GM23338 (cell line): Measurements from ENCODE around the gene OR5AU1. TPM values are rescaled to one million over a fixed set of nuclear protein-coding genes. Genes with fewer than 3 reads are reported as not detected.

Experiments used
- ATAC-seq: fragments of 200-7000 bp; cut with Tn5 transposase; 3 replicates; pipeline ENCODE4 v1.9.1; 2020
- DNase-seq: peaks from one replicate; pipeline ENCODE4 v3.0.0-alpha.2; 2015; ENCODE audit warnings: low spot score
- H2AFZ ChIP-seq: fragments of 200-600 bp; sonication (generic); 2 replicates; pipeline ENCODE4 v1.8.0; 2016; ENCODE audit warnings: antibody characterized with exemption, mild to moderate bottlenecking, moderate library complexity
- H3F3A ChIP-seq: fragments of 200-600 bp; sonication (generic); replicated peaks from 2 replicates; pipeline ENCODE4 v1.8.0; 2017; ENCODE audit warnings: antibody characterized with exemption, mixed run types, low read depth
- H3K27ac ChIP-seq: fragments of 200-600 bp; sonication (generic); 2 replicates; pipeline ENCODE4 v1.6.1; 2016; ENCODE audit warnings: low read depth
- H3K27me3 ChIP-seq: fragments of 200-600 bp; sonication (generic); 2 replicates; pipeline ENCODE4 v1.8.0; 2016; ENCODE audit warnings: mild to moderate bottlenecking, mixed run types, moderate library complexity; ENCODE audit not compliant: insufficient read depth
- H3K36me3 ChIP-seq: fragments of 200-600 bp; sonication (generic); 2 replicates; pipeline ENCODE4 v1.8.0; 2016; ENCODE audit warnings: mild to moderate bottlenecking; ENCODE audit not compliant: insufficient read depth
- H3K4me1 ChIP-seq: fragments of 200-600 bp; sonication (generic); 2 replicates; pipeline ENCODE4 v1.8.0; 2016; ENCODE audit warnings: mild to moderate bottlenecking, moderate library complexity; ENCODE audit not compliant: insufficient read depth
- H3K4me2 ChIP-seq: fragments of 200-600 bp; sonication (generic); 2 replicates; pipeline ENCODE4 v1.7.1; 2017; ENCODE audit warnings: mixed run types
- H3K4me3 ChIP-seq: fragments of 200-600 bp; sonication (generic); 2 replicates; pipeline ENCODE4 v1.6.1; 2016; ENCODE audit warnings: mixed run types
- H3K79me2 ChIP-seq: fragments of 200-600 bp; sonication (generic); replicated peaks from 2 replicates; pipeline ENCODE4 v1.8.0; 2017; ENCODE audit warnings: mild to moderate bottlenecking; ENCODE audit not compliant: insufficient read depth
- H3K9me2 ChIP-seq: fragments of 200-600 bp; sonication (generic); 2 replicates; pipeline ENCODE4 v1.8.0; 2017; ENCODE audit not compliant: insufficient read depth
- H4K20me1 ChIP-seq: fragments of 200-600 bp; sonication (generic); replicated peaks from 2 replicates; pipeline ENCODE4 v1.8.0; 2017; ENCODE audit warnings: mild to moderate bottlenecking; ENCODE audit not compliant: insufficient read depth
- H3K27ac Mint-ChIP-seq: 2 replicates; pipeline ENCODE4 v1.8.0; 2020; ENCODE audit warnings: inconsistent platforms, mild to moderate bottlenecking, moderate library complexity, mixed read lengths
- H3K27me3 Mint-ChIP-seq: 3 replicates; pipeline ENCODE4 v1.8.0; 2022; ENCODE audit warnings: low read depth, mild to moderate bottlenecking, moderate library complexity, mixed read lengths, inconsistent platforms; ENCODE audit not compliant: insufficient read depth, poor library complexity
- H3K36me3 Mint-ChIP-seq: 3 replicates; pipeline ENCODE4 v1.8.0; 2021; ENCODE audit warnings: low read depth, mild to moderate bottlenecking, inconsistent platforms, moderate library complexity, mixed read lengths
- H3K4me1 Mint-ChIP-seq: 3 replicates; pipeline ENCODE4 v1.8.0; 2020; ENCODE audit warnings: mild to moderate bottlenecking, inconsistent platforms, mixed read lengths
- H3K4me3 Mint-ChIP-seq: 3 replicates; pipeline ENCODE4 v1.8.0; 2021; ENCODE audit warnings: moderate library complexity, mild to moderate bottlenecking, inconsistent platforms, mixed read lengths
- H3K9me3 Mint-ChIP-seq: 3 replicates; pipeline ENCODE4 v1.8.0; 2020; ENCODE audit warnings: moderate library complexity, mild to moderate bottlenecking, inconsistent platforms, mixed read lengths
- CREB1 ChIP-seq: fragments of 250-450 bp; sonication (Bioruptor Pico); IDR thresholded peaks from 2 replicates; pipeline ENCODE4 v1.5.0; 2020; ENCODE audit warnings: low read depth, mild to moderate bottlenecking, moderate library complexity
- EZH2phosphoT487 ChIP-seq: fragments of 200-600 bp; sonication (generic); IDR thresholded peaks from one replicate; pipeline ENCODE4 v1.8.1; 2018; ENCODE audit warnings: antibody characterized with exemption; ENCODE audit not compliant: unreplicated experiment
- JUNB ChIP-seq: IDR thresholded peaks from one replicate; pipeline ENCODE4 v1.6.1; 2016; ENCODE audit warnings: antibody characterized with exemption; ENCODE audit not compliant: unreplicated experiment
- NANOG ChIP-seq: IDR thresholded peaks from 2 replicates; pipeline ENCODE4 v1.6.1; 2016; ENCODE audit warnings: antibody characterized with exemption, borderline replicate concordance
- POLR2AphosphoS5 ChIP-seq: IDR thresholded peaks from 2 replicates; pipeline ENCODE4 v1.6.1; 2016; ENCODE audit warnings: antibody characterized with exemption, low read depth
- STAT1 ChIP-seq: IDR thresholded peaks from one replicate; pipeline ENCODE4 v1.6.1; 2016; ENCODE audit warnings: antibody characterized with exemption; ENCODE audit not compliant: unreplicated experiment
- ZNF331 ChIP-seq: fragments of 250-450 bp; sonication (Bioruptor Pico); IDR thresholded peaks from 2 replicates; pipeline ENCODE4 v1.5.0; 2020; ENCODE audit warnings: low read depth, mild to moderate bottlenecking, moderate library complexity
- polyA plus RNA-seq: library from polyadenylated mRNA; unstranded; fragments of >200 nt; fragmentation: Nextera tagmentation; extraction: Ambion mirVana; gene quantifications from 2 replicates; pipeline ENCODE4 v1.2.1, GENCODE V29; 2016
- total RNA-seq: library from RNA; depleted of rRNA; stranded (reverse); fragments of >200 nt; shearing (Covaris generic); gene quantifications from 2 replicates; pipeline ENCODE4 v1.2.3, GENCODE V29; 2014
- TF ChIP-seq, protein P1 (sequence below), 2 experiments: fragments of 200-600 bp in 1 of 2; sonication (generic) in 1 of 2; conservative IDR thresholded peaks; 2 replicates each; pipeline versions ENCODE4 v1.5.1 to v1.6.1; 2016 to 2017; ENCODE audit warnings: antibody characterized with exemption in 2 of 2, low read depth in 2 of 2, mild to moderate bottlenecking in 2 of 2, moderate library complexity in 1 of 2
- TF ChIP-seq, protein P2 (sequence below): IDR thresholded peaks from one replicate; pipeline ENCODE4 v1.6.1; 2018; ENCODE audit warnings: antibody characterized with exemption; ENCODE audit not compliant: unreplicated experiment
- TF ChIP-seq, protein P3 (sequence below): fragments of 250-450 bp; sonication (Bioruptor Pico); IDR thresholded peaks from 2 replicates; pipeline ENCODE4 v1.5.0; 2020; ENCODE audit warnings: mild to moderate bottlenecking, moderate library complexity

The OR5AU1 gene
- total and polyA plus RNA-seq, 2 experiments from 2014 or later = not detected

- DNase-seq (no peak), ATAC-seq (no peak)
- Mint-ChIP-seq H3K27me3 (peaks cover 7% of the 10 kb centered on the region), H3K4me1 (peaks cover 15% of the 10 kb centered on the region), H3K9me3 (peaks cover 9% of the 10 kb centered on the region; the same call in 2 of the 3 replicates), H3K36me3 (no peaks in the 10 kb centered on the region), H3K27ac (no peak overlapping the region), H3K4me3 (no peak overlapping the region)
- Histone ChIP-seq H3K4me2 (peak overlapping the region; percentile 58), H3K4me3 (peak overlapping the region; percentile 49; the same call in 1 of the 2 replicates), H3K36me3 (no peaks in the 10 kb centered on the region), H3K27ac (no peak overlapping the region), H3K27me3 (no peaks in the 10 kb centered on the region), H3K79me2 (no peaks in the 10 kb centered on the region), H2AFZ (peak overlapping the region; percentile 97), H3K4me1 (peaks cover 11% of the 10 kb centered on the region), H4K20me1 (no peaks in the 10 kb centered on the region), H3F3A (no peaks in the 10 kb centered on the region), H3K9me2 (peaks cover 9% of the 10 kb centered on the region; the same call in 1 of the 2 replicates)
- TF ChIP-seq POLR2AphosphoS5 = no peak
- no peak for TF ChIP-seq STAT1
- TF ChIP-seq, protein P1, sequence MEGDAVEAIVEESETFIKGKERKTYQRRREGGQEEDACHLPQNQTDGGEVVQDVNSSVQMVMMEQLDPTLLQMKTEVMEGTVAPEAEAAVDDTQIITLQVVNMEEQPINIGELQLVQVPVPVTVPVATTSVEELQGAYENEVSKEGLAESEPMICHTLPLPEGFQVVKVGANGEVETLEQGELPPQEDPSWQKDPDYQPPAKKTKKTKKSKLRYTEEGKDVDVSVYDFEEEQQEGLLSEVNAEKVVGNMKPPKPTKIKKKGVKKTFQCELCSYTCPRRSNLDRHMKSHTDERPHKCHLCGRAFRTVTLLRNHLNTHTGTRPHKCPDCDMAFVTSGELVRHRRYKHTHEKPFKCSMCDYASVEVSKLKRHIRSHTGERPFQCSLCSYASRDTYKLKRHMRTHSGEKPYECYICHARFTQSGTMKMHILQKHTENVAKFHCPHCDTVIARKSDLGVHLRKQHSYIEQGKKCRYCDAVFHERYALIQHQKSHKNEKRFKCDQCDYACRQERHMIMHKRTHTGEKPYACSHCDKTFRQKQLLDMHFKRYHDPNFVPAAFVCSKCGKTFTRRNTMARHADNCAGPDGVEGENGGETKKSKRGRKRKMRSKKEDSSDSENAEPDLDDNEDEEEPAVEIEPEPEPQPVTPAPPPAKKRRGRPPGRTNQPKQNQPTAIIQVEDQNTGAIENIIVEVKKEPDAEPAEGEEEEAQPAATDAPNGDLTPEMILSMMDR (conservative IDR thresholded peaks at IDR 0.05; ENCODE audit: low read depth in 2 of 2) = peak in 1 of 2 experiments; percentile 37; a peak in 2 of 4 replicates
- no peak for TF ChIP-seq CREB1 (CRISPR knock-in tag)
- TF ChIP-seq NANOG = no peak
- TF ChIP-seq, protein P2, sequence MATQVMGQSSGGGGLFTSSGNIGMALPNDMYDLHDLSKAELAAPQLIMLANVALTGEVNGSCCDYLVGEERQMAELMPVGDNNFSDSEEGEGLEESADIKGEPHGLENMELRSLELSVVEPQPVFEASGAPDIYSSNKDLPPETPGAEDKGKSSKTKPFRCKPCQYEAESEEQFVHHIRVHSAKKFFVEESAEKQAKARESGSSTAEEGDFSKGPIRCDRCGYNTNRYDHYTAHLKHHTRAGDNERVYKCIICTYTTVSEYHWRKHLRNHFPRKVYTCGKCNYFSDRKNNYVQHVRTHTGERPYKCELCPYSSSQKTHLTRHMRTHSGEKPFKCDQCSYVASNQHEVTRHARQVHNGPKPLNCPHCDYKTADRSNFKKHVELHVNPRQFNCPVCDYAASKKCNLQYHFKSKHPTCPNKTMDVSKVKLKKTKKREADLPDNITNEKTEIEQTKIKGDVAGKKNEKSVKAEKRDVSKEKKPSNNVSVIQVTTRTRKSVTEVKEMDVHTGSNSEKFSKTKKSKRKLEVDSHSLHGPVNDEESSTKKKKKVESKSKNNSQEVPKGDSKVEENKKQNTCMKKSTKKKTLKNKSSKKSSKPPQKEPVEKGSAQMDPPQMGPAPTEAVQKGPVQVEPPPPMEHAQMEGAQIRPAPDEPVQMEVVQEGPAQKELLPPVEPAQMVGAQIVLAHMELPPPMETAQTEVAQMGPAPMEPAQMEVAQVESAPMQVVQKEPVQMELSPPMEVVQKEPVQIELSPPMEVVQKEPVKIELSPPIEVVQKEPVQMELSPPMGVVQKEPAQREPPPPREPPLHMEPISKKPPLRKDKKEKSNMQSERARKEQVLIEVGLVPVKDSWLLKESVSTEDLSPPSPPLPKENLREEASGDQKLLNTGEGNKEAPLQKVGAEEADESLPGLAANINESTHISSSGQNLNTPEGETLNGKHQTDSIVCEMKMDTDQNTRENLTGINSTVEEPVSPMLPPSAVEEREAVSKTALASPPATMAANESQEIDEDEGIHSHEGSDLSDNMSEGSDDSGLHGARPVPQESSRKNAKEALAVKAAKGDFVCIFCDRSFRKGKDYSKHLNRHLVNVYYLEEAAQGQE = no peak
- no peak for TF ChIP-seq ZNF331 (CRISPR knock-in tag)
- no peak for TF ChIP-seq JUNB
These were observed 35.5 kb upstream of the OR5AU1 start for GRCh38 chr14:21191261-21191808.

DNA sequence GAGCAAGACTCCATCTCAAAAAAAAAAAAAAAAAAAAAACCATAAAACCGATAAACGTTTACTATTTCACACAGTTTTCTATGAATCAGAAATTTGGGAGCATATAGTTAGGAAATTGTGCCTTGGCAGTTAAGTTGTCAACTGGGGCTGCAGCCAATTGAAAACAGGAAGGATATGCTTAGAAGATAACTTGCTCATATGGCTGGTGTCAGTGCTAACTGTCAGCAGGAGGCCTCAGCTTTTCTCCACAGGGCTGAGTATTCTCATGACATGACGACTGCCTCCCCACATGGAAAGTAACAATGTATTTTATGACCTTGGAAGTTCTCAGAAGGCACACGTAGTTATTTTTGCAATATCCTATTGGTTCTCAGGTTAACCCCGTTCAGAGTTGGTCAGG, 29.6 kb upstream of the OR5AU1 start:
- H3K4me1 Mint-ChIP-seq = no peaks in the 10 kb centered on the region
- no peak overlapping the region for H3K27ac Mint-ChIP-seq
- H4K20me1 ChIP-seq = no peaks in the 10 kb centered on the region
- H3K4me1 ChIP-seq = no peaks in the 10 kb centered on the region
- no peaks in the 10 kb centered on the region for H3K36me3 ChIP-seq
- no peaks in the 10 kb centered on the region for H3K79me2 ChIP-seq
- ATAC-seq (no peak), DNase-seq (no peak)
- H3K4me3 Mint-ChIP-seq = no peak overlapping the region
- H3K9me3 Mint-ChIP-seq = peaks cover 21% of the 10 kb centered on the region
- no peak overlapping the region for H2AFZ ChIP-seq
- peaks cover 3% of the 10 kb centered on the region for H3K27me3 Mint-ChIP-seq
- H3K9me2 ChIP-seq = 0 out of 2 replicates have a peak, but pooled peaks cover 6% of the 10 kb centered on the region
- no peak overlapping the region for H3K4me2 ChIP-seq
- H3K27me3 ChIP-seq = no peaks in the 10 kb centered on the region
- H3K36me3 Mint-ChIP-seq = no peaks in the 10 kb centered on the region
- H3F3A ChIP-seq = no peaks in the 10 kb centered on the region
- H3K4me3 ChIP-seq = no peak overlapping the region
- H3K27ac ChIP-seq = no peak overlapping the region
- TF ChIP-seq EZH2phosphoT487 (no peak), POLR2AphosphoS5 (no peak)
- TF ChIP-seq, protein P3, sequence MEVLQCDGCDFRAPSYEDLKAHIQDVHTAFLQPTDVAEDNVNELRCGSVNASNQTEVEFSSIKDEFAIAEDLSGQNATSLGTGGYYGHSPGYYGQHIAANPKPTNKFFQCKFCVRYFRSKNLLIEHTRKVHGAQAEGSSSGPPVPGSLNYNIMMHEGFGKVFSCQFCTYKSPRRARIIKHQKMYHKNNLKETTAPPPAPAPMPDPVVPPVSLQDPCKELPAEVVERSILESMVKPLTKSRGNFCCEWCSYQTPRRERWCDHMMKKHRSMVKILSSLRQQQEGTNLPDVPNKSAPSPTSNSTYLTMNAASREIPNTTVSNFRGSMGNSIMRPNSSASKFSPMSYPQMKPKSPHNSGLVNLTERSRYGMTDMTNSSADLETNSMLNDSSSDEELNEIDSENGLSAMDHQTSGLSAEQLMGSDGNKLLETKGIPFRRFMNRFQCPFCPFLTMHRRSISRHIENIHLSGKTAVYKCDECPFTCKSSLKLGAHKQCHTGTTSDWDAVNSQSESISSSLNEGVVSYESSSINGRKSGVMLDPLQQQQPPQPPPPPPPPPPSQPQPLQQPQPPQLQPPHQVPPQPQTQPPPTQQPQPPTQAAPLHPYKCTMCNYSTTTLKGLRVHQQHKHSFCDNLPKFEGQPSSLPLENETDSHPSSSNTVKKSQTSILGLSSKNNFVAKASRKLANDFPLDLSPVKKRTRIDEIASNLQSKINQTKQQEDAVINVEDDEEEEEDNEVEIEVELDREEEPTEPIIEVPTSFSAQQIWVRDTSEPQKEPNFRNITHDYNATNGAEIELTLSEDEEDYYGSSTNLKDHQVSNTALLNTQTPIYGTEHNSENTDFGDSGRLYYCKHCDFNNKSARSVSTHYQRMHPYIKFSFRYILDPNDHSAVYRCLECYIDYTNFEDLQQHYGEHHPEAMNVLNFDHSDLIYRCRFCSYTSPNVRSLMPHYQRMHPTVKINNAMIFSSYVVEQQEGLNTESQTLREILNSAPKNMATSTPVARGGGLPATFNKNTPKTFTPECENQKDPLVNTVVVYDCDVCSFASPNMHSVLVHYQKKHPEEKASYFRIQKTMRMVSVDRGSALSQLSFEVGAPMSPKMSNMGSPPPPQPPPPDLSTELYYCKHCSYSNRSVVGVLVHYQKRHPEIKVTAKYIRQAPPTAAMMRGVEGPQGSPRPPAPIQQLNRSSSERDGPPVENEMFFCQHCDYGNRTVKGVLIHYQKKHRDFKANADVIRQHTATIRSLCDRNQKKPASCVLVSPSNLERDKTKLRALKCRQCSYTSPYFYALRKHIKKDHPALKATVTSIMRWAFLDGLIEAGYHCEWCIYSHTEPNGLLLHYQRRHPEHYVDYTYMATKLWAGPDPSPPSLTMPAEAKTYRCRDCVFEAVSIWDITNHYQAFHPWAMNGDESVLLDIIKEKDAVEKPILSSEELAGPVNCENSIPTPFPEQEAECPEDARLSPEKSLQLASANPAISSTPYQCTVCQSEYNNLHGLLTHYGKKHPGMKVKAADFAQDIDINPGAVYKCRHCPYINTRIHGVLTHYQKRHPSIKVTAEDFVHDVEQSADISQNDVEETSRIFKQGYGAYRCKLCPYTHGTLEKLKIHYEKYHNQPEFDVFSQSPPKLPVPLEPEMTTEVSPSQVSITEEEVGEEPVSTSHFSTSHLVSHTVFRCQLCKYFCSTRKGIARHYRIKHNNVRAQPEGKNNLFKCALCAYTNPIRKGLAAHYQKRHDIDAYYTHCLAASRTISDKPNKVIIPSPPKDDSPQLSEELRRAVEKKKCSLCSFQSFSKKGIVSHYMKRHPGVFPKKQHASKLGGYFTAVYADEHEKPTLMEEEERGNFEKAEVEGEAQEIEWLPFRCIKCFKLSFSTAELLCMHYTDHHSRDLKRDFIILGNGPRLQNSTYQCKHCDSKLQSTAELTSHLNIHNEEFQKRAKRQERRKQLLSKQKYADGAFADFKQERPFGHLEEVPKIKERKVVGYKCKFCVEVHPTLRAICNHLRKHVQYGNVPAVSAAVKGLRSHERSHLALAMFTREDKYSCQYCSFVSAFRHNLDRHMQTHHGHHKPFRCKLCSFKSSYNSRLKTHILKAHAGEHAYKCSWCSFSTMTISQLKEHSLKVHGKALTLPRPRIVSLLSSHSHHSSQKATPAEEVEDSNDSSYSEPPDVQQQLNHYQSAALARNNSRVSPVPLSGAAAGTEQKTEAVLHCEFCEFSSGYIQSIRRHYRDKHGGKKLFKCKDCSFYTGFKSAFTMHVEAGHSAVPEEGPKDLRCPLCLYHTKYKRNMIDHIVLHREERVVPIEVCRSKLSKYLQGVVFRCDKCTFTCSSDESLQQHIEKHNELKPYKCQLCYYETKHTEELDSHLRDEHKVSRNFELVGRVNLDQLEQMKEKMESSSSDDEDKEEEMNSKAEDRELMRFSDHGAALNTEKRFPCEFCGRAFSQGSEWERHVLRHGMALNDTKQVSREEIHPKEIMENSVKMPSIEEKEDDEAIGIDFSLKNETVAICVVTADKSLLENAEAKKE (CRISPR knock-in tag) = no peak
